NCI-H748 (cell line): ENCODE results near the gene TPPP3.

Experiments used
- DNase-seq: peaks from one replicate; lab custom pipeline; 2025; ENCODE audit not compliant: unreplicated experiment; lab: John Stamatoyannopoulos, UW

Gene TPPP3

GRCh38 chr16:67393111-67393787, at the start of gene TPPP3:
Gene TPPP3 (minus strand): TSS chr16:67393498. CDS start chr16:67391111, 2,387 bp downstream.
- DNase-seq: peak; percentile 91

GRCh38 chr16:67442581-67443255, 49.4 kb upstream of the TPPP3 start:
- no peak for DNase-seq

- no peak for DNase-seq
These were observed 48.6 kb upstream of the TPPP3 start for GRCh38 chr16:67441907-67442306.

GRCh38 chr16:67441271-67441753, 48.0 kb upstream of the TPPP3 start:
- peak; percentile 61 for DNase-seq

GRCh38 chr16:67438824-67439393, 45.6 kb upstream of the TPPP3 start:
- DNase-seq: no peak

- no peak for DNase-seq
These were observed 44.9 kb upstream of the TPPP3 start for GRCh38 chr16:67438098-67438791.

GRCh38 chr16:67437513-67437912, 44.2 kb upstream of the TPPP3 start:
- DNase-seq: no peak

GRCh38 chr16:67436640-67437193, 43.4 kb upstream of the TPPP3 start:
- DNase-seq: no peak

- no peak for DNase-seq
These were observed 42.5 kb upstream of the TPPP3 start for GRCh38 chr16:67435758-67436164.

- no peak for DNase-seq
These were observed 39.9 kb upstream of the TPPP3 start for GRCh38 chr16:67433131-67433719.

- no peak for DNase-seq
These were observed 39.2 kb upstream of the TPPP3 start for GRCh38 chr16:67432506-67432890.

GRCh38 chr16:67431775-67432505, 38.6 kb upstream of the TPPP3 start:
- DNase-seq: peak; percentile 28

GRCh38 chr16:67430977-67431774, 37.9 kb upstream of the TPPP3 start, which contains the start of gene HSD11B2:
Gene HSD11B2 (plus strand): TSS chr16:67431121. CDS start chr16:67431249, 128 bp downstream.
- DNase-seq: peak; percentile 74

GRCh38 chr16:67430504-67430976, 37.2 kb upstream of the TPPP3 start:
- peak; percentile 52 for DNase-seq

- no peak for DNase-seq
These were observed 36.7 kb upstream of the TPPP3 start for GRCh38 chr16:67429799-67430503.

GRCh38 chr16:67429053-67429798, 35.9 kb upstream of the TPPP3 start:
- no peak for DNase-seq

- peak; percentile 77 for DNase-seq
These were observed 34.9 kb upstream of the TPPP3 start for GRCh38 chr16:67428146-67428731.
